Stimulated activated naive CD4-positive, alpha-beta T cell treated with Interleukin-2 at 50 U/mL for 16 hours (primary cell): Measurements from ENCODE around the gene HOXC11.

Experiments used
- DNase-seq: peaks from one replicate; lab custom pipeline; 2025; lab: John Stamatoyannopoulos, UW

Gene HOXC11

GRCh38 chr12:53972722-53973235, at the start of gene HOXC11:
Gene HOXC11 (plus strand): TSS chr12:53973126. CDS start chr12:53973242, 116 bp downstream.
- DNase-seq: no peak

GRCh38 chr12:53924521-53925405, 48.2 kb upstream of the HOXC11 start:
- no peak for DNase-seq

- no peak for DNase-seq
These were observed 45.5 kb upstream of the HOXC11 start for GRCh38 chr12:53927220-53928029.

- DNase-seq: no peak
These were observed 44.7 kb upstream of the HOXC11 start for GRCh38 chr12:53928054-53928835.

GRCh38 chr12:53929527-53929926, 43.4 kb upstream of the HOXC11 start:
- no peak for DNase-seq

- DNase-seq: no peak
These were observed 42.2 kb upstream of the HOXC11 start for GRCh38 chr12:53930591-53931255.

- DNase-seq: no peak
These were observed 40.9 kb upstream of the HOXC11 start for GRCh38 chr12:53931844-53932581.

- no peak for DNase-seq
These were observed 40.0 kb upstream of the HOXC11 start for GRCh38 chr12:53932915-53933314.

GRCh38 chr12:53935383-53936341, 37.3 kb upstream of the HOXC11 start:
- no peak for DNase-seq

- no peak for DNase-seq
These were observed 35.8 kb upstream of the HOXC11 start for GRCh38 chr12:53937099-53937498.

GRCh38 chr12:53937596-53938325, 35.2 kb upstream of the HOXC11 start:
- DNase-seq: no peak

- DNase-seq: no peak
These were observed 34.4 kb upstream of the HOXC11 start, which contains the start of gene HOXC13 for GRCh38 chr12:53938326-53939140. Gene HOXC13 (plus strand): TSS chr12:53938831. CDS start chr12:53938907, 76 bp downstream.

GRCh38 chr12:53939141-53940108, 33.5 kb upstream of the HOXC11 start:
- no peak for DNase-seq

GRCh38 chr12:53940443-53941014, 32.4 kb upstream of the HOXC11 start:
- no peak for DNase-seq

GRCh38 chr12:53941187-53941586, 31.7 kb upstream of the HOXC11 start:
- no peak for DNase-seq

GRCh38 chr12:53941750-53942149, 31.2 kb upstream of the HOXC11 start:
- DNase-seq: no peak
